Loucy (cell line): ENCODE data around the gene DAGLB.
A peak's percentile ranks its signal among the peaks of the same experiment; 100 is the strongest.

ENCODE experiments used
- H2AFZ ChIP-seq: fragments of 200-600 bp; sonication (generic); 2 replicates; pipeline ENCODE4 v1.6.0; 2016; ENCODE audit warnings: antibody characterized with exemption, mild to moderate bottlenecking, low read length, moderate library complexity
- H3F3A ChIP-seq: fragments of 200-600 bp; 2 replicates; pipeline ENCODE4 v1.6.0; 2016; ENCODE audit warnings: antibody characterized with exemption, low read depth, mild to moderate bottlenecking
- H3K27me3 ChIP-seq: fragments of 200-600 bp; sonication (generic); 2 replicates; pipeline ENCODE4 v1.6.1; 2014; ENCODE audit warnings: low read length, mild to moderate bottlenecking; ENCODE audit not compliant: insufficient read depth, poor library complexity, severe bottlenecking
- H3K36me3 ChIP-seq: fragments of 200-600 bp; sonication (generic); 2 replicates; pipeline ENCODE4 v1.6.1; 2016; ENCODE audit warnings: low read length; ENCODE audit not compliant: insufficient read depth
- H3K4me1 ChIP-seq: fragments of 200-600 bp; sonication (generic); 2 replicates; pipeline ENCODE4 v1.5.1; 2014; ENCODE audit warnings: low read length, mild to moderate bottlenecking; ENCODE audit not compliant: insufficient read depth, poor library complexity, severe bottlenecking
- H3K4me2 ChIP-seq: fragments of 200-600 bp; sonication (generic); 2 replicates; pipeline ENCODE4 v1.6.0; 2014; ENCODE audit warnings: antibody characterized with exemption, low read length, low read depth, mild to moderate bottlenecking; ENCODE audit not compliant: poor library complexity, severe bottlenecking
- H3K4me3 ChIP-seq: fragments of 200-600 bp; sonication (generic); 2 replicates; pipeline ENCODE4 v1.5.1; 2014; ENCODE audit warnings: low read length, mild to moderate bottlenecking, mixed read lengths; ENCODE audit not compliant: poor library complexity, severe bottlenecking
- H3K79me2 ChIP-seq: fragments of 200-600 bp; sonication (generic); 2 replicates; pipeline ENCODE4 v1.6.1; 2014; ENCODE audit warnings: low read length; ENCODE audit not compliant: insufficient read depth
- H3K9ac ChIP-seq: fragments of 200-600 bp; sonication (generic); 2 replicates; pipeline ENCODE4 v1.6.0; 2014; ENCODE audit warnings: mild to moderate bottlenecking, low read depth, low read length, moderate library complexity; ENCODE audit not compliant: poor library complexity, severe bottlenecking
- H3K9me2 ChIP-seq: fragments of 200-600 bp; sonication (generic); replicated peaks from 2 replicates; pipeline ENCODE4 v1.6.1; 2016; ENCODE audit warnings: low read depth, low read length, mixed read lengths
- H3K9me3 ChIP-seq: fragments of 200-600 bp; sonication (generic); 2 replicates; pipeline ENCODE4 v1.6.1; 2014; ENCODE audit warnings: mild to moderate bottlenecking, antibody characterized with exemption, low read length, low read depth; ENCODE audit not compliant: insufficient read depth
- H4K20me1 ChIP-seq: fragments of 200-600 bp; sonication (generic); 2 replicates; pipeline ENCODE4 v1.6.0; 2014; ENCODE audit warnings: antibody characterized with exemption, low read length, mild to moderate bottlenecking; ENCODE audit not compliant: insufficient read depth, poor library complexity, severe bottlenecking
- CTCF ChIP-seq: fragments of 200-600 bp; sonication (generic); conservative IDR thresholded peaks from 2 replicates; pipeline ENCODE4 v1.5.1; 2014; ENCODE audit warnings: mild to moderate bottlenecking, antibody characterized with exemption, low read length
- EZH2phosphoT487 ChIP-seq: fragments of 200-600 bp; IDR thresholded peaks from 2 replicates; pipeline ENCODE4 v1.6.1; 2018; ENCODE audit warnings: antibody characterized with exemption, mild to moderate bottlenecking, moderate library complexity, borderline replicate concordance

Gene DAGLB

GRCh38 chr7:6365451-6365850 is 82.3 kb downstream of the DAGLB start:
- no peak overlapping the region for H2AFZ ChIP-seq
- no peaks in the 10 kb centered on the region for H3K79me2 ChIP-seq
- no peak overlapping the region for H3K4me3 ChIP-seq

GRCh38 chr7:6360841-6361240 is 86.9 kb downstream of the DAGLB start:
- no peaks in the 10 kb centered on the region for H3K9me2 ChIP-seq
- H3K9me3 ChIP-seq: no peaks in the 10 kb centered on the region
- no peaks in the 10 kb centered on the region for H3K27me3 ChIP-seq
- H3K9ac ChIP-seq: no peak overlapping the region
- H3K36me3 ChIP-seq: no peaks in the 10 kb centered on the region
- no peak overlapping the region for H3K4me3 ChIP-seq
- H3K4me2 ChIP-seq: no peak overlapping the region
- TF ChIP-seq EZH2phosphoT487: no peak
- no peak for TF ChIP-seq CTCF
- H2AFZ ChIP-seq: no peak overlapping the region
- H3K4me1 ChIP-seq: no peaks in the 10 kb centered on the region
- no peaks in the 10 kb centered on the region for H3F3A ChIP-seq
- H4K20me1 ChIP-seq: no peaks in the 10 kb centered on the region
- H3K79me2 ChIP-seq: no peaks in the 10 kb centered on the region

More at GRCh38 chr7:6365451-6365850, 82.3 kb downstream of the DAGLB start:
- Histone ChIP-seq H3K4me1 (peaks cover 6% of the 10 kb centered on the region), H3K9me3 (no peaks in the 10 kb centered on the region), H3K36me3 (no peaks in the 10 kb centered on the region), H3F3A (no peaks in the 10 kb centered on the region), H3K4me2 (no peak overlapping the region), H3K27me3 (no peaks in the 10 kb centered on the region), H3K9ac (no peak overlapping the region), H3K9me2 (no peaks in the 10 kb centered on the region), H4K20me1 (no peaks in the 10 kb centered on the region)
- TF ChIP-seq EZH2phosphoT487 (no peak), CTCF (no peak)

- H3K36me3 ChIP-seq: no peaks in the 10 kb centered on the region
- no peak overlapping the region for H3K9ac ChIP-seq
- no peaks in the 10 kb centered on the region for H3F3A ChIP-seq
- H3K4me2 ChIP-seq: no peak overlapping the region
- H2AFZ ChIP-seq: peak overlapping the region; percentile 78
- H3K27me3 ChIP-seq: no peaks in the 10 kb centered on the region
- H4K20me1 ChIP-seq: no peaks in the 10 kb centered on the region
- no peaks in the 10 kb centered on the region for H3K79me2 ChIP-seq
- TF ChIP-seq EZH2phosphoT487 (no peak), CTCF (no peak)
- no peak overlapping the region for H3K4me3 ChIP-seq
- no peaks in the 10 kb centered on the region for H3K4me1 ChIP-seq
- H3K9me2 ChIP-seq: no peaks in the 10 kb centered on the region
- no peaks in the 10 kb centered on the region for H3K9me3 ChIP-seq
Observed at GRCh38 chr7:6359734-6360133, 88.0 kb downstream of the DAGLB start.
